Esophagus muscularis mucosa (tissue), 4 donors: ENCODE measurements around the gene BRCC3. TPM values are rescaled to one million over a fixed set of nuclear protein-coding genes. Genes with fewer than 3 reads are reported as not detected.

Experiments
- DNase-seq: peaks from one replicate; pipeline ENCODE4 v3.0.0-alpha.2; 2017; ENCODE audit errors: extremely low spot score
- H3K27ac ChIP-seq, 4 donors: fragments of 200-600 bp; sonication (generic); replicated peaks in 1 of 4; 1 replicate in 3 of 4; 2 replicates in 1 of 4; pipeline ENCODE4 v1.5.1; 2016 to 2019; ENCODE audit warnings: mild to moderate bottlenecking in 1 of 4
- H3K27me3 ChIP-seq, 4 donors: fragments of 200-600 bp; sonication (generic); one replicate each; pipeline versions ENCODE4 v1.5.1 to v1.6.0; 2016 to 2019
- H3K36me3 ChIP-seq, 4 donors: fragments of 200-600 bp; sonication (generic); one replicate each; pipeline ENCODE4 v1.5.1; 2016 to 2019
- H3K4me1 ChIP-seq, 4 donors: fragments of 200-600 bp; sonication (generic); one replicate each; pipeline ENCODE4 v1.5.1; 2016 to 2019
- H3K4me3 ChIP-seq, 4 donors: fragments of 200-600 bp; sonication (generic); 1 replicate in 2 of 4; 2 replicates in 2 of 4; pipeline ENCODE4 v1.5.1; 2016 to 2019; ENCODE audit warnings: mild to moderate bottlenecking in 4 of 4, moderate library complexity in 1 of 4
- H3K9me3 ChIP-seq, 4 donors: fragments of 200-600 bp; sonication (generic); 1 replicate in 3 of 4; 2 replicates in 1 of 4; pipeline ENCODE4 v1.5.1; 2016 to 2019
- EP300 ChIP-seq: sonication (generic); formaldehyde crosslinking; IDR thresholded peaks from one replicate; pipeline ENCODE4 v1.6.1; 2017; ENCODE audit warnings: antibody characterized with exemption
- POLR2A ChIP-seq: fragments of 450-650 bp; IDR thresholded peaks from one replicate; pipeline ENCODE4 v1.6.1; 2017; ENCODE audit warnings: antibody characterized with exemption, moderate library complexity, mild to moderate bottlenecking, low read depth
- POLR2AphosphoS5 ChIP-seq, 2 donors: sonication (generic); formaldehyde crosslinking; IDR thresholded peaks; one replicate each; pipeline ENCODE4 v1.6.1; 2017; ENCODE audit warnings: antibody characterized with exemption in 2 of 2
- WGBS: methylation state at CpG from one replicate; pipeline ENCODE4 v1.1.5; 2018; 5-methylcytosine and 5-hydroxymethylcytosine counted together
- intact Hi-C: fragments of 100-400 bp; cut with DNase I; formaldehyde crosslinking; loops from one replicate; pipeline ENCODE4 v1.15.1; 2023
- total RNA-seq, 4 donors: library from RNA; depleted of rRNA; stranded (reverse); fragments of >200 nt; gene quantifications; one replicate each; pipeline versions ENCODE4 v1.1.0 to v1.2.1, GENCODE V29; 2016
- TF ChIP-seq, protein P1 (sequence below), 3 experiments: fragments of 200-600 bp in 2 of 3; fragments of 450-650 bp in 1 of 3; sonication (generic) in 2 of 3; IDR thresholded peaks; one replicate each; pipeline ENCODE4 v1.5.1; 2017 to 2019; ENCODE audit warnings: antibody characterized with exemption in 3 of 3, mild to moderate bottlenecking in 2 of 3, moderate library complexity in 1 of 3

Gene BRCC3
- total RNA-seq, 4 donors from 2014 or later: 10.9 to 18.8 (median 16.8) TPM

DNA sequence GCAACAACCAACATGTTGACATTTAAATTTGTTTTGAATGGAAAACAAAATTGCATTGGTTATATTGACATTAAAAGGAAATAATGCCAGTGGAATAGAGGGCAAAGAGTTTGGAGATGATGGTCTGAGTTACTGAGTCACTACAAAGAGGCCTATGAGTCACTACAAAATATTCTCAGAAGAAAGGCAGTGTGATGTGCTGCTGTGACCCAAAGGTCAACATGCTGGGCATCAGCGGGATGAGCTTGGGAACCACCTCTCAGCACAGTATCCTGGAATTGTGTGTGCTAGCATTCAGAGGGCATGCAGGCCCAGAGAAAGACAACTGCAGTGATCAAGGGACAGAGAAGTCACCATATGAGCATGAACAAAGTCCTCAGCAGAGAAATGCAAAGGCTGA lies 3.1 kb upstream of the BRCC3 start:
- no peak overlapping the region for H3K4me3 ChIP-seq
- TF ChIP-seq, protein P1, sequence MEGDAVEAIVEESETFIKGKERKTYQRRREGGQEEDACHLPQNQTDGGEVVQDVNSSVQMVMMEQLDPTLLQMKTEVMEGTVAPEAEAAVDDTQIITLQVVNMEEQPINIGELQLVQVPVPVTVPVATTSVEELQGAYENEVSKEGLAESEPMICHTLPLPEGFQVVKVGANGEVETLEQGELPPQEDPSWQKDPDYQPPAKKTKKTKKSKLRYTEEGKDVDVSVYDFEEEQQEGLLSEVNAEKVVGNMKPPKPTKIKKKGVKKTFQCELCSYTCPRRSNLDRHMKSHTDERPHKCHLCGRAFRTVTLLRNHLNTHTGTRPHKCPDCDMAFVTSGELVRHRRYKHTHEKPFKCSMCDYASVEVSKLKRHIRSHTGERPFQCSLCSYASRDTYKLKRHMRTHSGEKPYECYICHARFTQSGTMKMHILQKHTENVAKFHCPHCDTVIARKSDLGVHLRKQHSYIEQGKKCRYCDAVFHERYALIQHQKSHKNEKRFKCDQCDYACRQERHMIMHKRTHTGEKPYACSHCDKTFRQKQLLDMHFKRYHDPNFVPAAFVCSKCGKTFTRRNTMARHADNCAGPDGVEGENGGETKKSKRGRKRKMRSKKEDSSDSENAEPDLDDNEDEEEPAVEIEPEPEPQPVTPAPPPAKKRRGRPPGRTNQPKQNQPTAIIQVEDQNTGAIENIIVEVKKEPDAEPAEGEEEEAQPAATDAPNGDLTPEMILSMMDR (IDR thresholded peaks at IDR 0.05): no peak
- peak in 1 of 2 donors; percentile 30 for TF ChIP-seq POLR2AphosphoS5 (IDR thresholded peaks at IDR 0.05)
- TF ChIP-seq EP300: no peak
- no peak for TF ChIP-seq POLR2A
- intact Hi-C loops: no loop called here
- no peaks in the 10 kb centered on the region for H3K9me3 ChIP-seq
- peaks cover 6 to 55% (median 37%) of the 10 kb centered on the region in 4 donors for H3K4me1 ChIP-seq
- H3K27ac ChIP-seq: no peak overlapping the region
- no peak for DNase-seq
- 71% methylated on average over 1 of the region's 1 CpG for WGBS
- no peaks in the 10 kb centered on the region for H3K27me3 ChIP-seq
- H3K36me3 ChIP-seq: no peaks in the 10 kb centered on the region

DNA sequence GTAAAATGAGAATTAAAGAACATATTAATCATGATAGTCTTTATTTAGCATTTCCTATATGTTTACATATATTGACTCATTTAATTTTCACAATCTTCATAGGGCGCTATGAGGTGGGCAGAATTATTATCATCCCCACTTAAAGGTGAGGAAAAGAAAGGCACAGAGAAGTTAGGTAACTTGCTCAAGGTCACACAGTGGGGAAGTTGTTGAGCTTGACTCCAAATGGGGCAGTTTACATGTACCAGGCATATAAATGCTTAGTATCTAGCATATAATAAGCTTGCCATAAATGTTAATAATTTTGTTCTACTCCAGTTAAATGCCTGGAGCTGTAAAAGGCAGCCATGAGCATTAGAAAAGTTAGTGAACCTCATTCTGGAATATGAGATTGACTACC lies 1.9 kb upstream of the BRCC3 start:
- peaks cover 6 to 57% (median 41%) of the 10 kb centered on the region in 4 donors for H3K4me1 ChIP-seq
- H3K9me3 ChIP-seq: no peaks in the 10 kb centered on the region
- DNase-seq: no peak
- 73% methylated on average over 1 of the region's 1 CpG for WGBS
- H3K27ac ChIP-seq: peak overlapping the region in 2 of 4 donors; percentile 86 to 91
- H3K4me3 ChIP-seq: peak overlapping the region; percentile 61 to 70 (median 64)
- peaks cover 0 to 3% (median 0%) of the 10 kb centered on the region in 4 donors for H3K36me3 ChIP-seq
- H3K27me3 ChIP-seq: no peaks in the 10 kb centered on the region
- TF ChIP-seq, protein P1 (IDR thresholded peaks at IDR 0.05): no peak
- TF ChIP-seq POLR2A: no peak
- TF ChIP-seq EP300: no peak
- TF ChIP-seq POLR2AphosphoS5 (IDR thresholded peaks at IDR 0.05): no peak
- intact Hi-C loops: no loop called here

DNA sequence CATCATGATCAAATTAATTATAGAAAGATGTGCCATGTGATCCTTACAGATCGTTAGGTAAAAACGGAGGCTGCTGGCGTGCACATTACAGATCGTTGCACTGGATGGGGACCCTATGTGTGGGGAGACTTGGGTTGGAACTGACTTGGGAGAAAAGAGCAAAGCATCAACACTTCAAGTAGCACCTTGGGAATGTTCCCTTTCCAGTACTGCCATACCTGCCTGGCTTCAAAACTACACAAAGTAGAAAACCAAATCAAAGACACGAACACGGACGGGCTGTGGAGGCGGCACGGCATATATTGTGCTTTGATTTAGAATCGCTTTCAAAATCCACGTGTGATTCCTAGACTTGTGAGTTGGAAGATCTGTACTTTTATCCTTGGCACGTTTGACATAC lies 1.3 kb upstream of the BRCC3 start:
- Histone ChIP-seq H3K9me3 (no peaks in the 10 kb centered on the region), H3K27ac (peak overlapping the region; percentile 85 to 91 (median 88))

DNA sequence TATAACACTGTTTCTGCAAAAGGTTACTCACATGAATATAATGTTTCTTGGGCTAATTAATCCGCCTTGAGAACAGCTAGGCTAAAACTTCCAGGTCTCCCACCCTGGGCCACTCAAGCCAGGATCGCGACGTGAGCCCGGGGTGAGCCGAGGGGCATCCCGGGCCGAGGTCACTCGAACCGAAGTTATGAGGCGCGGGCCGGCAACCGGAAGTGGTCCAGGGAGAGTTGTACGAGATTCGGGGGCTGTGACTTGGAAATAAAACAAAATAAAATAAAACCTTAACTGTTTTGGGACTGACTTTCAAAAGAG lies 689 bp upstream of the BRCC3 start:
- no peak for DNase-seq
- no peaks in the 10 kb centered on the region for H3K27me3 ChIP-seq
- peak overlapping the region; percentile 61 to 70 (median 64) for H3K4me3 ChIP-seq
- intact Hi-C loops: no loop called here
- WGBS: 48% methylated on average over 15 of the region's 16 CpGs
- peak overlapping the region; percentile 85 to 91 (median 88) for H3K27ac ChIP-seq
- peaks cover 0 to 3% (median 0%) of the 10 kb centered on the region in 4 donors for H3K36me3 ChIP-seq
- no peaks in the 10 kb centered on the region for H3K9me3 ChIP-seq
- H3K4me1 ChIP-seq: peaks cover 6 to 46% (median 36%) of the 10 kb centered on the region in 4 donors
- TF ChIP-seq EP300 (no peak), POLR2A (no peak), POLR2AphosphoS5 (IDR thresholded peaks at IDR 0.05) (no peak)
- TF ChIP-seq, protein P1 (IDR thresholded peaks at IDR 0.05): no peak

More for the DNA sequence above, 1.3 kb upstream of the BRCC3 start:
- intact Hi-C loops: no loop called here
- Histone ChIP-seq H3K4me3 (peak overlapping the region; percentile 61 to 70 (median 64)), H3K36me3 (peaks cover 0 to 3% (median 0%) of the 10 kb centered on the region in 4 donors), H3K27me3 (no peaks in the 10 kb centered on the region), H3K4me1 (peaks cover 6 to 52% (median 39%) of the 10 kb centered on the region in 4 donors)
- TF ChIP-seq POLR2A (no peak), POLR2AphosphoS5 (IDR thresholded peaks at IDR 0.05) (no peak), EP300 (no peak)
- TF ChIP-seq, protein P1 (IDR thresholded peaks at IDR 0.05): no peak
- no peak for DNase-seq
- WGBS: 30% methylated on average over 12 of the region's 12 CpGs

DNA sequence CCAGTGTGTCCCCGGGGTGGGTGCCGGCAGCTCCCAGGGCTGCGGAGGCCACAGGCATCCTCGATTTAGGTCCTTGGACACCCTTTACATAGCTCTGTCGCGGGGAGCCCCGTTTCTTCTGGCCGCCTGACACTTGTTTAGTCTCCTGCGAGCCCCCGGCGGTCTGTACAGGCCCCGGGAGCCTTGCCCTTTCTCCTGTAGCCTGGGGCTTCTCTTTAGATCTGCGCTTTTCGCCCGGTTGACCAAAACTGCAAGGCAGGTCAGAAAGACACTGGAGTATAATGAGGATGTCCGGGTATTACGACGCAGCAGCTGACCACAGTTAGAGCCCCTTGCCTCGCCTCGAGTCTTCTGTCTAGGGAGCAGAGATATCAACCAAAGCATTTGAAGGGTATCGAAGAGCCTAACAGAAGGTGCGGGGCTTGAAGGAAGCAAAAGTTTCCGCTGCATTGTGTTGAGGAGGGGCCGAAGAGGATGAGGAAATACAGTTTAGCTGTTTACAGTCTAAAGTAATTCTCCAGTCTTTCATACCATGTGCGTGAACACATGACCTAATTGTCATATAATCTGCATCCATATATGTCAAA lies 479 bp downstream of the BRCC3 start:
- no peaks in the 10 kb centered on the region for H3K27me3 ChIP-seq
- H3K4me1 ChIP-seq: peaks cover 6 to 41% (median 30%) of the 10 kb centered on the region in 4 donors
- peaks cover 0 to 14% (median 8%) of the 10 kb centered on the region in 4 donors for H3K36me3 ChIP-seq
- H3K27ac ChIP-seq: peak overlapping the region; percentile 81 to 91 (median 86)
- H3K4me3 ChIP-seq: peak overlapping the region; percentile 61 to 70 (median 64)
- TF ChIP-seq POLR2AphosphoS5 (IDR thresholded peaks at IDR 0.05): no peak
- TF ChIP-seq EP300: no peak
- TF ChIP-seq, protein P1 (IDR thresholded peaks at IDR 0.05): no peak
- no peak for TF ChIP-seq POLR2A
- peak; percentile 88 for DNase-seq
- 47% methylated on average over 23 of the region's 25 CpGs for WGBS
- intact Hi-C loops: no loop called here
- H3K9me3 ChIP-seq: no peaks in the 10 kb centered on the region
